Astrocyte (in vitro differentiated cells and primary cell): ENCODE results near the gene NEDD9.

Source experiments
- CTCF ChIP-seq: IDR thresholded peaks from 2 replicates; pipeline ENCODE4 v1.5.1; 2011; ENCODE audit warnings: low read depth, mild to moderate bottlenecking, inconsistent platforms, low read length, moderate library complexity; ENCODE audit not compliant: insufficient read depth
- EZH2 ChIP-seq: IDR thresholded peaks from 2 replicates; pipeline ENCODE4 v1.6.1; 2012; ENCODE audit warnings: mild to moderate bottlenecking, low read length, inconsistent platforms; ENCODE audit not compliant: insufficient read depth

GRCh38 chr6:11200356-11200755 lies 32.1 kb downstream of the NEDD9 start:
- TF ChIP-seq EZH2 (no peak), CTCF (no peak)
